ENCODE results near the gene DAW1. TPM values are rescaled to one million over a fixed set of nuclear protein-coding genes. Genes with fewer than 3 reads are reported as not detected.

Gene DAW1
- total RNA-seq, 2 experiments from 2014 or later: not detected

- ATAC-seq (ENCODE audit: poor library complexity): no peak
- H3K4me3 ChIP-seq (ENCODE audit: low read length): no peak overlapping the region
- H3K4me1 Mint-ChIP-seq (ENCODE audit: low read depth): no peaks in the 10 kb centered on the region
Observed at GRCh38 chr2:227855440-227855839, 16.0 kb upstream of the DAW1 start.

GRCh38 chr2:227856697-227857096 is 14.7 kb upstream of the DAW1 start:
- H3K9me3 ChIP-seq (ENCODE audit: control insufficient read depth in 1 of 2, insufficient read depth in 1 of 2, low read length in 2 of 2): no peaks in the 10 kb centered on the region
- H3K9me3 Mint-ChIP-seq: no peaks in the 10 kb centered on the region
- ChIA-PET POLR2A (no interaction called here), CTCF (no interaction called here)
- H3K27ac ChIP-seq (ENCODE audit: low read depth in 1 of 2, low read length in 2 of 2): no peak overlapping the region
- H3K27me3 ChIP-seq (ENCODE audit: control insufficient read depth in 1 of 2, insufficient read depth in 2 of 2, low read length in 2 of 2): no peaks in the 10 kb centered on the region
- H3K4me1 ChIP-seq (ENCODE audit: insufficient read depth, low read length): no peaks in the 10 kb centered on the region
- H3K4me3 Mint-ChIP-seq: no peak overlapping the region
- no peaks in the 10 kb centered on the region for H3K36me3 ChIP-seq (ENCODE audit: insufficient read depth, low read length)
- intact Hi-C loops (cut with DNase I, micrococcal nuclease): no loop called here
- ATAC-seq (ENCODE audit: poor library complexity) (no peak), DNase-seq (no peak)
- no peak for TF ChIP-seq CTCF (IDR thresholded peaks at IDR 0.05)
- no peaks in the 10 kb centered on the region for H3K36me3 Mint-ChIP-seq (ENCODE audit: low read depth)
- H3K4me3 ChIP-seq (ENCODE audit: low read length): no peak overlapping the region
- H3K27me3 Mint-ChIP-seq: peaks cover 11% of the 10 kb centered on the region
- H3K4me1 Mint-ChIP-seq (ENCODE audit: low read depth): no peaks in the 10 kb centered on the region
- no peak overlapping the region for H3K27ac Mint-ChIP-seq

More at GRCh38 chr2:227855440-227855839, 16.0 kb upstream of the DAW1 start:
- TF ChIP-seq CTCF (IDR thresholded peaks at IDR 0.05): no peak
- ChIA-PET CTCF (no interaction called here), POLR2A (no interaction called here)
- H3K4me1 ChIP-seq (ENCODE audit: insufficient read depth, low read length): no peaks in the 10 kb centered on the region
- no peak for DNase-seq
- H3K27ac Mint-ChIP-seq: no peak overlapping the region
- no peaks in the 10 kb centered on the region for H3K36me3 ChIP-seq (ENCODE audit: insufficient read depth, low read length)
- H3K9me3 Mint-ChIP-seq: no peaks in the 10 kb centered on the region
- no peaks in the 10 kb centered on the region for H3K36me3 Mint-ChIP-seq (ENCODE audit: low read depth)
- H3K27ac ChIP-seq (ENCODE audit: low read depth in 1 of 2, low read length in 2 of 2): no peak overlapping the region
- no peaks in the 10 kb centered on the region for H3K27me3 ChIP-seq (ENCODE audit: control insufficient read depth in 1 of 2, insufficient read depth in 2 of 2, low read length in 2 of 2)
- intact Hi-C loops (cut with DNase I, micrococcal nuclease): no loop called here
- no peak overlapping the region for H3K4me3 Mint-ChIP-seq
- peaks cover 11% of the 10 kb centered on the region for H3K27me3 Mint-ChIP-seq
- no peaks in the 10 kb centered on the region for H3K9me3 ChIP-seq (ENCODE audit: control insufficient read depth in 1 of 2, insufficient read depth in 1 of 2, low read length in 2 of 2)

GRCh38 chr2:227860221-227860641 is 11.2 kb upstream of the DAW1 start:
- no peaks in the 10 kb centered on the region for H3K27me3 Mint-ChIP-seq
- no peaks in the 10 kb centered on the region for H3K36me3 Mint-ChIP-seq (ENCODE audit: low read depth)
- ChIA-PET POLR2A (no interaction called here), CTCF (no interaction called here)
- Histone ChIP-seq H3K9me3 (ENCODE audit: control insufficient read depth in 1 of 2, insufficient read depth in 1 of 2, low read length in 2 of 2) (no peaks in the 10 kb centered on the region), H3K27ac (ENCODE audit: low read depth in 1 of 2, low read length in 2 of 2) (no peak overlapping the region), H3K4me3 (ENCODE audit: low read length) (no peak overlapping the region), H3K4me1 (ENCODE audit: insufficient read depth, low read length) (no peaks in the 10 kb centered on the region), H3K27me3 (ENCODE audit: control insufficient read depth in 1 of 2, insufficient read depth in 2 of 2, low read length in 2 of 2) (no peaks in the 10 kb centered on the region), H3K36me3 (ENCODE audit: insufficient read depth, low read length) (no peaks in the 10 kb centered on the region)
- no peaks in the 10 kb centered on the region for H3K9me3 Mint-ChIP-seq
- H3K4me3 Mint-ChIP-seq: no peak overlapping the region
- DNase-seq: no peak
- H3K4me1 Mint-ChIP-seq (ENCODE audit: low read depth): no peaks in the 10 kb centered on the region
- intact Hi-C loops (cut with DNase I, micrococcal nuclease): loop anchor here in 1 of 2 experiments (5.0 kb wide), 1 partner anchor 88 kb away; no protein-coding TSS in a partner anchor
- H3K27ac Mint-ChIP-seq: no peak overlapping the region
- no peak for TF ChIP-seq CTCF (IDR thresholded peaks at IDR 0.05)
- ATAC-seq (ENCODE audit: poor library complexity): no peak

All from CD4-positive, alpha-beta T cell (primary cell).